ENCODE data around the gene ACKR2. TPM values are rescaled to one million over a fixed set of nuclear protein-coding genes. Genes with fewer than 3 reads are reported as not detected.

ACKR2 gene
- total RNA-seq, 1 experiment from 2014 or later: not detected

- no peaks in the 10 kb centered on the region; a peak in 1 of 5 replicates for H3K9me3 Mint-ChIP-seq
- H3K36me3 Mint-ChIP-seq (ENCODE audit: insufficient read depth in 1 of 3, low read depth in 3 of 3): no peaks in the 10 kb centered on the region; a peak in 4 of 7 replicates
- Histone ChIP-seq H3K14ac (ENCODE audit: insufficient read depth, low read length) (no peak overlapping the region), H3K79me2 (ENCODE audit: insufficient read depth, low read length) (no peaks in the 10 kb centered on the region), H3K27me3 (ENCODE audit: insufficient read depth, low read length) (no peaks in the 10 kb centered on the region; the same call in 1 of the 2 replicates), H2BK12ac (ENCODE audit: insufficient read length, low read depth, low read length) (no peak overlapping the region), H3K79me1 (ENCODE audit: insufficient read depth, low read depth, low read length, poor library complexity, severe bottlenecking) (no peaks in the 10 kb centered on the region), H3K9ac (ENCODE audit: extremely low read depth, insufficient read length, low read length) (no peak overlapping the region), H3K9me3 (ENCODE audit: control insufficient read depth, low read depth, low read length) (no peaks in the 10 kb centered on the region), H4K8ac (replicated peaks; ENCODE audit: insufficient read length, low read depth, low read length) (no peak overlapping the region), H3K27ac (ENCODE audit: insufficient read length, low read depth, low read length) (peak overlapping the region; percentile 95), H3K4me1 (ENCODE audit: insufficient read depth, low read length) (peaks cover 8% of the 10 kb centered on the region; the same call in 1 of the 2 replicates), H2AK5ac (ENCODE audit: insufficient read length, low read length) (no peak overlapping the region), H4K5ac (ENCODE audit: insufficient read length, low read depth, low read length) (no peak overlapping the region), H3K56ac (ENCODE audit: insufficient read length, low read depth, low read length) (no peak overlapping the region), H2BK20ac (ENCODE audit: low read depth, low read length, poor library complexity, severe bottlenecking) (peak overlapping the region; percentile 93), H2BK120ac (ENCODE audit: low read depth, low read length, poor library complexity, severe bottlenecking) (no peak overlapping the region), H3K18ac (ENCODE audit: insufficient read length, low read depth, low read length) (no peak overlapping the region), H4K91ac (ENCODE audit: insufficient read length, low read depth, low read length) (no peak overlapping the region), H3K23me2 (ENCODE audit: insufficient read length, low read depth, low read length, poor library complexity, severe bottlenecking) (no peaks in the 10 kb centered on the region), H3K23ac (ENCODE audit: insufficient read length, low read depth, low read length) (no peak overlapping the region), H3T11ph (ENCODE audit: low read length) (no peak overlapping the region), H3K4ac (ENCODE audit: low read depth, low read length) (no peak overlapping the region), H2BK5ac (ENCODE audit: insufficient read length, low read length) (no peak overlapping the region), H2AFZ (ENCODE audit: low read length) (no peak overlapping the region), H4K20me1 (ENCODE audit: control insufficient read depth, insufficient read depth, insufficient read length) (no peaks in the 10 kb centered on the region), H3K4me2 (ENCODE audit: insufficient read depth, insufficient read length, low read length) (no peak overlapping the region), H2BK15ac (ENCODE audit: low read depth, low read length) (no peak overlapping the region)
- no CpG with 5 or more reads among the region's 2 CpGs for WGBS (ENCODE audit: extremely low coverage, insufficient read length, low lambda C conversion rate)
- no peak overlapping the region for H3K4me3 Mint-ChIP-seq
- no peaks in the 10 kb centered on the region for H3K27me3 Mint-ChIP-seq (ENCODE audit: low read depth)
- H3K27ac Mint-ChIP-seq: peak overlapping the region; percentile 90 to 98 (median 97)
- peak; percentile 33 for DNase-seq
- no peak for TF ChIP-seq CTCF (conservative IDR thresholded peaks at IDR 0.05)
- H3K4me1 Mint-ChIP-seq: peaks cover 50 to 55% of the 10 kb centered on the region in 2 experiments
Observed at GRCh38 chr3:42891042-42891441, 81.8 kb downstream of the ACKR2 start.
